Hindlimb muscle (tissue), 1 donor: ENCODE results near the gene NPIPB2. TPM values are rescaled to one million over a fixed set of nuclear protein-coding genes. Genes with fewer than 3 reads are reported as not detected.
"Not testable (repeated sequence)": the region's sequence is repeated elsewhere in the genome, so short reads cannot be mapped to it uniquely, and the experiment has no call there.

Experiments used
- DNase-seq: peaks from one replicate; pipeline ENCODE4 v3.0.0-alpha.2; 2013
- polyA plus RNA-seq: library from polyadenylated mRNA; unstranded; fragments of 120-200 nt; gene quantifications from one replicate; pipeline ENCODE4 v1.2.1, GENCODE V29; 2013; ENCODE audit not compliant: insufficient read length

Gene NPIPB2
- polyA plus RNA-seq, 1 donor = 3.4 TPM

- no peak for DNase-seq
Measured at GRCh38 chr16:11957591-11958395, 15.9 kb upstream of the NPIPB2 start.

GRCh38 chr16:11956558-11956957 lies 14.7 kb upstream of the NPIPB2 start:
- DNase-seq = no peak

- DNase-seq = no peak
Measured at GRCh38 chr16:11955713-11956123, 13.9 kb upstream of the NPIPB2 start.

- not testable (repeated sequence) for DNase-seq
Measured at GRCh38 chr16:11953576-11953975, 11.7 kb upstream of the NPIPB2 start.

- no peak for DNase-seq
Measured at GRCh38 chr16:11950388-11950787, 8.5 kb upstream of the NPIPB2 start.

GRCh38 chr16:11949527-11949926 lies 7.7 kb upstream of the NPIPB2 start:
- no peak for DNase-seq

- no peak for DNase-seq
Measured at GRCh38 chr16:11948819-11949218, 7.0 kb upstream of the NPIPB2 start.

GRCh38 chr16:11946433-11946832 lies 4.6 kb upstream of the NPIPB2 start:
- DNase-seq = no peak

- not testable (repeated sequence) for DNase-seq
Measured at GRCh38 chr16:11927350-11927749, 14.5 kb downstream of the NPIPB2 start.

- DNase-seq = not testable (repeated sequence)
Measured at GRCh38 chr16:11924046-11924445, 17.8 kb downstream of the NPIPB2 start.

- no peak for DNase-seq
Measured at GRCh38 chr16:11916524-11917285, 25.1 kb downstream of the NPIPB2 start.

- DNase-seq = peak; percentile 99
Measured at GRCh38 chr16:11915644-11916523, 26.0 kb downstream of the NPIPB2 start, which contains the start of gene GSPT1. Gene GSPT1, minus strand, starts transcription at chr16:11915956. Its CDS starts 236 bp downstream, at chr16:11915720.

- peak; percentile 24 for DNase-seq
Measured at GRCh38 chr16:11915114-11915643, 26.7 kb downstream of the NPIPB2 start.

GRCh38 chr16:11914210-11915113 lies 27.4 kb downstream of the NPIPB2 start:
- peak; percentile 16 for DNase-seq

- no peak for DNase-seq
Measured at GRCh38 chr16:11913425-11914079, 28.3 kb downstream of the NPIPB2 start.

GRCh38 chr16:11909653-11910545 lies 31.9 kb downstream of the NPIPB2 start:
- DNase-seq = no peak

- no peak for DNase-seq
Measured at GRCh38 chr16:11907160-11907970, 34.5 kb downstream of the NPIPB2 start.

- DNase-seq = no peak
Measured at GRCh38 chr16:11903906-11904305, 37.9 kb downstream of the NPIPB2 start.

GRCh38 chr16:11901091-11901490 lies 40.8 kb downstream of the NPIPB2 start:
- DNase-seq = no peak
